ENCODE measurements around the gene KIAA0930.

KIAA0930 gene

GRCh38 chr22:45169591-45170466 is 70.9 kb downstream of the KIAA0930 start:
- DNase-seq = no peak

- no peak for DNase-seq
Measured at GRCh38 chr22:45166932-45167331, 73.8 kb downstream of the KIAA0930 start.

- DNase-seq = no peak
Measured at GRCh38 chr22:45164270-45165088, 76.2 kb downstream of the KIAA0930 start.

GRCh38 chr22:45163451-45164269 is 77.0 kb downstream of the KIAA0930 start, which contains the start of gene NUP50:
TSS of gene NUP50 (plus strand) at chr22:45163925. CDS start at chr22:45168178, 4,253 bp downstream.
- DNase-seq = peak; percentile 90 to 96

- DNase-seq = no peak
Measured at GRCh38 chr22:45163099-45163450, 77.6 kb downstream of the KIAA0930 start.

GRCh38 chr22:45162531-45162930 is 78.2 kb downstream of the KIAA0930 start:
- DNase-seq = no peak

GRCh38 chr22:45159652-45160462 is 80.8 kb downstream of the KIAA0930 start:
- DNase-seq = no peak

- no peak for DNase-seq
Measured at GRCh38 chr22:45157907-45158306, 82.8 kb downstream of the KIAA0930 start.

- DNase-seq = no peak
Measured at GRCh38 chr22:45155050-45155840, 85.4 kb downstream of the KIAA0930 start.

GRCh38 chr22:45154383-45154782 is 86.3 kb downstream of the KIAA0930 start:
- DNase-seq = no peak

- no peak for DNase-seq
Measured at GRCh38 chr22:45151503-45151902, 89.2 kb downstream of the KIAA0930 start.

- no peak for DNase-seq
Measured at GRCh38 chr22:45150139-45150538, 90.6 kb downstream of the KIAA0930 start.

- no peak for DNase-seq
Measured at GRCh38 chr22:45149671-45150070, 91.0 kb downstream of the KIAA0930 start.

GRCh38 chr22:45144916-45145315 is 95.8 kb downstream of the KIAA0930 start:
- no peak for DNase-seq

GRCh38 chr22:45142376-45142775 is 98.3 kb downstream of the KIAA0930 start:
- DNase-seq = no peak

Measured in NCI-H1930 (cell line).